HG02623 (cell line): ENCODE measurements around the gene MMP1.

Experiments used
- ATAC-seq: cut with Tn5 transposase; IDR thresholded peaks from one replicate; pipeline ENCODE4 v1.9.1; 2021; ENCODE audit warnings: moderate library complexity; ENCODE audit not compliant: unreplicated experiment

MMP1 gene

GRCh38 chr11:102807921-102808320 is 10.0 kb upstream of the MMP1 start:
- ATAC-seq: peak; percentile 64

DNA sequence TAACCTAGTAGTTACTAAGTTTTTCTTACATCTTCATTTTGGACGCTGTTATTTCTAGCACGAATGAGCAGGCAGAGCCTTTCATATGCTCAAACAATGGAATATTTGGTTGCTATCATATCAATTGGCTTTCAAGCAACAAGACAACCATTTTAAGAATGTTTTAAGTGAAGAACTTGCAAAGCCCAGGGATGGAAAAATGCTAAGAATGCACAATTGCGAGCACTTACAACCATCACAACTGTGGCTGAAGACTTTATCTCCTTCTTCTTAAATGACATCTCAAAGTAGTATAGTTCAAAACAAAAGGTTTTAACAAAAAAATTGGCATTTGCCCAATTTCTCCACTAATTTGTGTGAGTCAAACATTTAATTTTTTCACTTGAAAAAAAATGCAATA is 8.3 kb upstream of the MMP1 start:
- no peak for ATAC-seq

DNA sequence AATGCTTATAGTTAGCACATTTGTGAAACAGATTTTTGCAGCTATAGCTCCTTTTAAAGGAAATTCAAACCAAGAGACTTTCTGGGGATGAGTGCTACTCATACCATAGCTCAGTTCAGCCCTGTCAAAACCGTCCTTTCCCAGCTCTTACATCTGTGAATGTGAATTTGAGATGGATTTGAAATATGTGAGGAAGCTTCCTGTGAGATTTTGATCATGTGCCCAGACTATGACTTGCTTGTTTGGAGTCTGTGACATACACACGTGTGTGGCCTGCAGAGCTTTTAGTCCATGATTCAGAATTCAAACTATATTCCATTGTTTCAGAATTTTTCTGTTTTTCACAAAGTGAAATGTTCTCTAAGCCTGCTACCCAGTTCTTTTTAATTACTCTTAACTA is 4.4 kb upstream of the MMP1 start:
- ATAC-seq: no peak

DNA sequence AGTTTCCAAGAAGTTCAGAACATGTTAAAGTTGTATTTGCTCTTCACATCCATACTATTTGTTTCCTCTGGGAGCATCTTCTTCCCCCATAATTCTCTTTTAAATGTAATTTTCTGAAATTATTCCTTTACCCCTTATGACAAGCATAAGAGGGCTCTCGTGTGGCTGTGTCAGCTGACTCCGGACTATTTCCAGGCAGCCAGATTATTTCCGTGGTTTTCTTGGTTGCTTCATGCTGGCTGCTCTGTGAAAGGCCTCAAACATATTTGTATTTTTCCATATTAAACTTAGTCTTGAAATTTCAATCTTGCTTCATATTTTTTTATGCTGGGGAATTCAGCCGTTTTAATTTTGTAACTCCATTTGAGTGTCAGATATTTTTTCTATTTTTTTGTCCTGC is 2.8 kb upstream of the MMP1 start:
- no peak for ATAC-seq

- no peak for ATAC-seq
These were observed 1.9 kb upstream of the MMP1 start for GRCh38 chr11:102799681-102800340.

DNA sequence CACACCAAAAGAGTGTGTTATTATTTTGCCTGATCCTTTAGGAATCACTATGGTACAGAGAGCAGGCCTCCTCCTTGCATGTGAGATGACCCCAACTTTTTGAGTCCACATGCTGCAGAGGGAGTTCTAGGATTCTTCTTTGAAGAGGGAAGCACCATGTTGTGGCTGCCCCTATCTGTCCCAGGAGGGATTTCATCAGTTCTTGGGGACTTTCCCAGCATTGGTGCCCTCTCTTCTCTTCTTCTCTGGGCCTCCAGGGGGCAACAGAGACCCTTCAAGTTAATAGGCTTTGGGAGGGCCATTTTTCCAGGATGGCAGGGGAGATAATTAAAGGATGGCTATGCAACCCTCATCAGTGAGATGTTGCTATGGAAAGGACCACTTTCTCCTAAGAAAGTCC is 3.6 kb downstream of the MMP1 start:
- peak; percentile 95 for ATAC-seq

GRCh38 chr11:102793677-102794290 is 4.2 kb downstream of the MMP1 start:
- ATAC-seq: no peak

GRCh38 chr11:102792604-102793003 is 5.4 kb downstream of the MMP1 start:
- ATAC-seq: no peak

- ATAC-seq: no peak
These were observed 6.5 kb downstream of the MMP1 start for GRCh38 chr11:102791271-102792036.

DNA sequence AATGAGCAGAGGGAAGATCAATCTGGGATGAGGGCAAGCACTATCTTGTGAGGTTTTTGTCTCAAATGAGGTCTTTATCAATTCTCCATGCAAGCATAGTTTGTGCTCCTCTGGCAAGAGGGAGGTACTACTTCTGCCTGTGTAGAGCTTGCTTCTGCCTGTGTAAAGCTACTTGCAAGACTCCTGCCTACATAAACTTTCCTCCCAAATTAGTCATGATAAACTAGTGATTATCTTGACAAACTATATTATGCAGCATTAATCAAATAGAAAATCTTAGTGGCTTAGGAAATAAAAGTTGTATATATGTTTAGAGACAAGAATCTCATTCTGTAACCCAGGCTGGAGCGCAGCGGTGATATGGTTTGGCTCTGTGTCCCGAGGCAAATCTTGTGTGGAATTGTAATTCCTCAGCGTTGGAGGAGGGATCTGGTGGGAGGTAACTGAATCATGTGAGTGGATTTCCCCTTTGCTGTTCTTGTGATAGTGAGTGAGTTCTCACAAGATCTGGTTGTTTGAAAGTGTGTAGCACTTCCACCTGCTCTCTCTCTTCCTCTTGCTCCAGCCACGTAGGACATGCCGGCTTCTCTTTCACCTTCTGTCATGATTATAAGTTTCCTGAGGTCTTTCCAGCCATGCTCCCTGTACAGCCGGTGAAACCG is 9.5 kb downstream of the MMP1 start:
- no peak for ATAC-seq

GRCh38 chr11:102784380-102784779 is 13.6 kb downstream of the MMP1 start:
- ATAC-seq: no peak

GRCh38 chr11:102783720-102784119 is 14.2 kb downstream of the MMP1 start:
- ATAC-seq: no peak

- ATAC-seq: no peak
These were observed 14.9 kb downstream of the MMP1 start for GRCh38 chr11:102783016-102783415.

- ATAC-seq: no peak
These were observed 16.3 kb downstream of the MMP1 start for GRCh38 chr11:102781676-102782075.

DNA sequence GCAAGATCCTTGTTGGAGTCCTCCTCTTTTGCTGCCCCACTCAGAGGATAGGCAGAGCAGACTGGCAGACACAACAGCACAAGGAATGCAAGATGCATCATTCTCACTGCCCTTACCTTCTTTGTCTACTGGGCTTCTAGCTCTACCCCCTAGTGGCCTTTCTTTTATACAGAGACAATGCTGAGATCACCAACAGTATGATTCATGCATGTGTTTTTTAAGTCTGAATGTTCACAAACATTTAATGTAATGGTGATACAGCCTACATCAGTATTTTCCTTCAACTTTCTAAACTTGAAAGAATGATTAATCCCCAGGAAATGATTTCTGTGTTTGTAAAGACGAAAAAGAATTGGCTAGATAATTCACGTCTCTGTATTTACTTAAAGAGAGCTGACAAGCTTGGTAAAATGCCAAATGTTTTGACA is 17.5 kb downstream of the MMP1 start, which contains the start of gene MMP10:
TSS of gene MMP10 (minus strand) at position 138 of the 428 bp plus-strand sequence. CDS start at position 101, 37 bp downstream.
- no peak for ATAC-seq

DNA sequence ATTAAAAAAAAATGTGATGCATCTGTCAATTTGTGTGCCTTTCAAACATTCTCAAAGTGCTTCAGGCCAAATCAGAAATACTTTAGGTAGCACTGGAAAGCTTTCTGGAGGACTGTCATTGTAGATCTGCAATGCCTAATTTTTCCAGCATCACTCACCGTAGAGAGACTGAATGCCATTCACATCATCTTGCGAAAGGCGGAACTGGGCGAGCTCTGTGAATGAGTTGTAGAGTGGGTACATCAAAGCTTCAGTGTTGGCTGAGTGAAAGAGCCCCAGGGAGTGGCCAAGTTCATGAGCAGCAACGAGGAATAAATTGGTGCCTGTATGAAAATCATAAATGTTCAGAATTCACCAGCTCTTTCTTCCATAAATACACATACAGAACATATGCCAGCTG is 21.5 kb downstream of the MMP1 start:
- ATAC-seq: no peak

- ATAC-seq: no peak
These were observed 24.6 kb downstream of the MMP1 start for GRCh38 chr11:102773386-102773785.

- ATAC-seq: no peak
These were observed 26.6 kb downstream of the MMP1 start for GRCh38 chr11:102771351-102771750.

- no peak for ATAC-seq
These were observed 27.8 kb downstream of the MMP1 start for GRCh38 chr11:102770191-102770590.

DNA sequence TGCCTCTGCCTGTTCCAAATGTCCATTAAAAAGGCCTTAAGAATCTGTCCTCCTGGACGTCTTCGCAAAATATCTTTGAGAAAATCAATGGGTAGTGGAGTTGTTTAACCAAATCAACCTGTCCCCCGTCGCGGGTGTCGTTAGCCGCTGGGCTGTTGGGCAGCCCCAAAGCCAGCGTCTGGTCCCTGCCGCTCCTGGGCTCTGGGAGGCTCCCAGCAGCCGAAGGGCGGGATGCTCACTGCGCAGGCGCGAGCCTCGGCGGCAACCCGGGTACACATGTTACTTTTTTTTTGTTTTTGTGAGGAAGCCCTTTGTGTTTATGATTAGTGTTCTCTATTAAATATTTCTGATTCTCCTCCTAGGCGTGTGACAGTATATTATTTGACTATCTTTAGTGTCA is 30.2 kb downstream of the MMP1 start:
- ATAC-seq: no peak

GRCh38 chr11:102763440-102763839 is 34.5 kb downstream of the MMP1 start:
- no peak for ATAC-seq
